ENCODE data around the gene TXNDC2. TPM values are rescaled to one million over a fixed set of nuclear protein-coding genes. Genes with fewer than 3 reads are reported as not detected.
A peak's percentile ranks its signal among the peaks of the same experiment; 100 is the strongest.

Gene TXNDC2
- total RNA-seq, 1 experiment from 2014 or later: 0.28 TPM

- no peak overlapping the region for H3K9ac ChIP-seq (ENCODE audit: extremely low read depth, insufficient read length, low read length)
These were observed 30.1 kb upstream of the TXNDC2 start for GRCh38 chr18:9855681-9856080.

More at GRCh38 chr18:9855681-9856080, 30.1 kb upstream of the TXNDC2 start:
- Histone ChIP-seq H2BK15ac (ENCODE audit: low read depth, low read length) (no peak overlapping the region), H4K5ac (ENCODE audit: insufficient read length, low read depth, low read length) (no peak overlapping the region), H3K27ac (ENCODE audit: insufficient read length, low read depth, low read length) (no peak overlapping the region), H3K79me1 (ENCODE audit: insufficient read depth, low read depth, low read length, poor library complexity, severe bottlenecking) (no peaks in the 10 kb centered on the region), H3K9me3 (ENCODE audit: control insufficient read depth, low read depth, low read length) (no peaks in the 10 kb centered on the region), H3K4ac (ENCODE audit: low read depth, low read length) (no peak overlapping the region), H3K18ac (ENCODE audit: insufficient read length, low read depth, low read length) (no peak overlapping the region), H3K79me2 (ENCODE audit: insufficient read depth, low read length) (no peaks in the 10 kb centered on the region), H3K56ac (ENCODE audit: insufficient read length, low read depth, low read length) (no peak overlapping the region), H3K23me2 (ENCODE audit: insufficient read length, low read depth, low read length, poor library complexity, severe bottlenecking) (no peaks in the 10 kb centered on the region), H4K91ac (ENCODE audit: insufficient read length, low read depth, low read length) (no peak overlapping the region), H3K4me1 (ENCODE audit: insufficient read depth, low read length) (no peaks in the 10 kb centered on the region), H3K14ac (ENCODE audit: insufficient read depth, low read length) (no peak overlapping the region; the same call in 1 of the 2 replicates), H2BK12ac (ENCODE audit: insufficient read length, low read depth, low read length) (no peak overlapping the region), H4K8ac (replicated peaks; ENCODE audit: insufficient read length, low read depth, low read length) (no peak overlapping the region), H2BK20ac (ENCODE audit: low read depth, low read length, poor library complexity, severe bottlenecking) (no peak overlapping the region), H3T11ph (ENCODE audit: low read length) (no peak overlapping the region), H4K20me1 (ENCODE audit: control insufficient read depth, insufficient read depth, insufficient read length) (no peaks in the 10 kb centered on the region), H3K4me2 (ENCODE audit: insufficient read depth, insufficient read length, low read length) (no peak overlapping the region), H2BK120ac (ENCODE audit: low read depth, low read length, poor library complexity, severe bottlenecking) (no peak overlapping the region), H3K27me3 (ENCODE audit: insufficient read depth, low read length) (no peaks in the 10 kb centered on the region), H2AK5ac (ENCODE audit: insufficient read length, low read length) (no peak overlapping the region), H3K23ac (ENCODE audit: insufficient read length, low read depth, low read length) (no peak overlapping the region), H2BK5ac (ENCODE audit: insufficient read length, low read length) (no peak overlapping the region), H2AFZ (ENCODE audit: low read length) (no peak overlapping the region)
- H3K4me1 Mint-ChIP-seq: peaks cover 0 to 6% of the 10 kb centered on the region in 2 experiments; a peak in 3 of 4 replicates
- H3K9me3 Mint-ChIP-seq: peaks cover 4 to 5% of the 10 kb centered on the region in 2 experiments; a peak in 4 of 5 replicates
- H3K27me3 Mint-ChIP-seq (ENCODE audit: low read depth): no peaks in the 10 kb centered on the region
- no CpG with 5 or more reads among the region's 9 CpGs for WGBS (ENCODE audit: extremely low coverage, insufficient read length, low lambda C conversion rate)
- no peak overlapping the region for H3K4me3 Mint-ChIP-seq
- H3K36me3 Mint-ChIP-seq (ENCODE audit: insufficient read depth in 1 of 3, low read depth in 3 of 3): peaks cover 2 to 6% (median 4%) of the 10 kb centered on the region in 3 experiments; a peak in 4 of 7 replicates
- TF ChIP-seq, protein P1, sequence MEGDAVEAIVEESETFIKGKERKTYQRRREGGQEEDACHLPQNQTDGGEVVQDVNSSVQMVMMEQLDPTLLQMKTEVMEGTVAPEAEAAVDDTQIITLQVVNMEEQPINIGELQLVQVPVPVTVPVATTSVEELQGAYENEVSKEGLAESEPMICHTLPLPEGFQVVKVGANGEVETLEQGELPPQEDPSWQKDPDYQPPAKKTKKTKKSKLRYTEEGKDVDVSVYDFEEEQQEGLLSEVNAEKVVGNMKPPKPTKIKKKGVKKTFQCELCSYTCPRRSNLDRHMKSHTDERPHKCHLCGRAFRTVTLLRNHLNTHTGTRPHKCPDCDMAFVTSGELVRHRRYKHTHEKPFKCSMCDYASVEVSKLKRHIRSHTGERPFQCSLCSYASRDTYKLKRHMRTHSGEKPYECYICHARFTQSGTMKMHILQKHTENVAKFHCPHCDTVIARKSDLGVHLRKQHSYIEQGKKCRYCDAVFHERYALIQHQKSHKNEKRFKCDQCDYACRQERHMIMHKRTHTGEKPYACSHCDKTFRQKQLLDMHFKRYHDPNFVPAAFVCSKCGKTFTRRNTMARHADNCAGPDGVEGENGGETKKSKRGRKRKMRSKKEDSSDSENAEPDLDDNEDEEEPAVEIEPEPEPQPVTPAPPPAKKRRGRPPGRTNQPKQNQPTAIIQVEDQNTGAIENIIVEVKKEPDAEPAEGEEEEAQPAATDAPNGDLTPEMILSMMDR (conservative IDR thresholded peaks at IDR 0.05): no peak
- peak overlapping the region in 2 of 3 experiments; percentile 33 to 49; a peak in 4 of 7 replicates for H3K27ac Mint-ChIP-seq
- no peak for DNase-seq

Measured in H9 (cell line).